ENCODE results near the gene EGLN3.
"Not testable (repeated sequence)": the region's sequence is repeated elsewhere in the genome, so short reads cannot be mapped to it uniquely, and the experiment has no call there.

EGLN3 gene

GRCh38 chr14:33932033-33932432 lies 18.8 kb downstream of the EGLN3 start:
- DNase-seq (ENCODE audit: low read depth), result no peak
- no peak overlapping the region for H3K4me3 ChIP-seq (ENCODE audit: low read length)
- no peak for TF ChIP-seq CTCF (IDR thresholded peaks at IDR 0.05; ENCODE audit: insufficient read depth, low read depth, low read length, missing control alignments)

- DNase-seq (ENCODE audit: low read depth), result peak; percentile 85
- no peak overlapping the region for H3K4me3 ChIP-seq (ENCODE audit: low read length)
- TF ChIP-seq CTCF (IDR thresholded peaks at IDR 0.05; ENCODE audit: insufficient read depth, low read depth, low read length, missing control alignments), result no peak
These were observed 19.4 kb downstream of the EGLN3 start for GRCh38 chr14:33931461-33931860.

- no peak for TF ChIP-seq CTCF (IDR thresholded peaks at IDR 0.05; ENCODE audit: insufficient read depth, low read depth, low read length, missing control alignments)
- DNase-seq (ENCODE audit: low read depth), result no peak
- no peak overlapping the region for H3K4me3 ChIP-seq (ENCODE audit: low read length)
These were observed 20.4 kb downstream of the EGLN3 start for GRCh38 chr14:33930439-33930838.

- H3K4me3 ChIP-seq (ENCODE audit: low read length), result no peak overlapping the region
- DNase-seq (ENCODE audit: low read depth), result no peak
- TF ChIP-seq CTCF (IDR thresholded peaks at IDR 0.05; ENCODE audit: insufficient read depth, low read depth, low read length, missing control alignments), result no peak
These were observed 21.0 kb downstream of the EGLN3 start for GRCh38 chr14:33929799-33930408.

GRCh38 chr14:33928895-33929294 lies 22.0 kb downstream of the EGLN3 start:
- no peak for DNase-seq (ENCODE audit: low read depth)
- TF ChIP-seq CTCF (IDR thresholded peaks at IDR 0.05; ENCODE audit: insufficient read depth, low read depth, low read length, missing control alignments), result no peak
- no peak overlapping the region for H3K4me3 ChIP-seq (ENCODE audit: low read length)

- no peak for TF ChIP-seq CTCF (IDR thresholded peaks at IDR 0.05; ENCODE audit: insufficient read depth, low read depth, low read length, missing control alignments)
- no peak overlapping the region for H3K4me3 ChIP-seq (ENCODE audit: low read length)
- no peak for DNase-seq (ENCODE audit: low read depth)
These were observed 22.9 kb downstream of the EGLN3 start for GRCh38 chr14:33927944-33928343.

- H3K4me3 ChIP-seq (ENCODE audit: low read length); DNase-seq (ENCODE audit: low read depth): not testable (repeated sequence)
These were observed 23.9 kb downstream of the EGLN3 start for GRCh38 chr14:33926967-33927366.

Data from epithelial cell of esophagus (primary cell).